ENCODE data around the gene IGF1.

IGF1 gene

DNA sequence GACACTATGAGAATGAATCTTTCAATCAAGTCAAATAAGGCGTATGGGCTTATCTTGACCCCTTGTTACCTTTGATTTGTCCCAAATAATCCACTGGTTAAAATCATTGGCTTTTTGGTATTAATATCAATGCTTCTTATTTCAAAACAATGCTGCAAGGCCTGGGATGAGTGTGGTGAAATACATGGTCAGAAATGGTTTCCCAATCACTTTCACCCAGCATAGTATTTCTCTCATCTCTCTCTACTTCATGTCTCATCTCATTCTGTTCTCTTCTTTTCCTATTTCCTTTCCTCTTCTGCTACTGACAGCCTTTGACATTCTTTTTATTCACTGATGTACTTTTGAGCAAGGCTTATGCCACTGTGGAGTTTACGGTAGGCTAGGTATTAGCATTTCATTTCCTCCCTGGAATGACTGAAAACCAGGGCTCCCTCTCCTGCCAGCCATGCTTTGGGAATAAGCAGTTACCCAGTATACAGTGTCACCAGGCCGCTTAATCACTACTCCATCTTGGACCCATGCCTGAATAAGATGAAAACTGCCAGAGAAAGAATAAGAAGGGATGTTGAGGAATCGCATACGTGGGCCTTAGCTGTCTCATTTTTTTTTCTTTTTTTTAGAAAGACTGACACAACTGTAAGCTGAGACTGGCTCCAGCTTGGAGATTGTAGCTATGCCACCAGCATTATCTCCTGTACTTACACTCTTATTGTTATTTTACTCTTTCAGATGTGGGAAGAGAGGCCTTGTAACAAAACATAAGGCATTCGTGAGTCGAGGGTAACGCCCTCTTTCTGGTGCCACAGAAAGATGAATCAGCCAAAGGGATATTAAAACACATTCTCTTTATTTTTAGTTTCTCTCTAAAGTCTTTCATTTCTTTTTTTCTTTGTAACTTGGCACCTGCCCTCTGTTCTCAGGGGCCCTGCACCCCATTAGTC is 53.5 kb downstream of the IGF1 start:
- DNase-seq (ENCODE audit: low read depth) = no peak

- DNase-seq (ENCODE audit: low read depth) = no peak
Observed at GRCh38 chr12:102425109-102426039, 55.0 kb downstream of the IGF1 start.

DNA sequence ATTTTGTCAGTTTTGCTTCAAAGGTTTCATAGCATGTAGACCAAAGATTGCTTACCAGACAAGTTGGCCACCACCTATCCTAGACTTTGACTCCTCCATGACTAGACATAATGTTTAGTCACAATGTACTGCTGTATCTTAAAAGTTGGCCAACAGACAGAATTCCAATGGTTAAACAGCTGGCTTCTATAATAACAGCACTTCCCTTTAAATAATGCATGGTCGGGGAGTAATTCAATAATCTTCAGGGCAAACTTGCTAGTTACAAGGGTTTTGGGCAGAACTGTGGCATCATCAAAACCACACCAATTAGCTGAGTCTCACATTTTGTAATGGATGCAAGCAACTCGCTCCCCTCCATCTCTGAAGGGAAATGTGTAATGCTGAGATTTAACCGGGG is 56.9 kb downstream of the IGF1 start:
- no peak for DNase-seq (ENCODE audit: low read depth)

DNA sequence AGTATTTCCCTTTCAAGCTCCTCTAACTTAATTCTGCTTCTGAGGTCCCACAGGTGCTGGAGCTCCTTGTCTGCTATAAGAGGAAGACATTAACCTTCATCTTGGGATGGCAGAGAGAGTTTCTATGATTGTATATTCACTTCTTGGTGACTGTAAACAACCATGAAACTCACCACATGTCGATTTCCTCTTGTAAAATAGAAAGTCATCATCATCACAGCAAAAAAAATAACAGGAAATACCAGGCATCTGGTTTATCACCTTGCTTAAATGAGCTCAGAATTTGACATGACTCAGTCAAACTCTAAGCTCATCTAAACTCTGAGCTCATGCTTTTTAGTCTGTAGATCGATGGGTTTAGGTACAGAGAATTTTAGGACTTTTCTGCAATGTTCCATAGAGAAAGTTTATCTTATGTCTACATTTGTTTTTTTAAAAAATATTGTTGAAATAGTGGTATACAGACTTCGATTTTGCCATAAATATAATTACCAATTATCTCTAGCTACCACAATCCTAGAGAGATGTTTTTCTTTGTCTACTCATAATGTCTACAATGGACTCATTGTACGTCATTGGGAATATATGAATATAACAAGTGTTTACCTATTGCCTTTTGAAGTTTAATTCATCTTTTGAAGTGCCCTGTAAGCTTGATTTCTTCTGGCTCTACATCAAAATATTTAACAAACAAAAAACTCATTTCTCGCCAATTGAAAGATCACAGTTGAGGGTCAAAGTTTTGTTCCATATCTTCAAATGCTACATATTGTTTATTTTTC is 58.4 kb downstream of the IGF1 start:
- no peak for DNase-seq (ENCODE audit: low read depth)

GRCh38 chr12:102419094-102419764 is 61.1 kb downstream of the IGF1 start:
- no peak for DNase-seq (ENCODE audit: low read depth)

DNA sequence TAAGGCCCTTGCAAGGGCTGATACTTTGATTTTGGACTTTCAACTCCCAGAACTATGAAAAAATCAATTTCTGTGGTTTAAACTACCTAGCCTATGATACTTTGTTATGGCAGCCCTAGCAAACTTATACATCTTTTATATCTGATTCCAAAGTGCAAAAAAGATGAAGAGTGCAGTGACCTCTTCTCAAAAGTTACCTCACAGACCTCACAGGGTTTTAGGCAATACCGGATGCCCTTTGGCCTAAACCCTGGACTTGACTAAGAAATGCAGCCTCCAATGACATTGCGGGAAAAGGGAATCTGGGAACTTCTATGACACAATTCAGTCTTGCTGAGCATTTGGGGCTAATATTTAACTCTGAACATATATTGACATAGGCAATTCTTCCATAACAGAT is 63.3 kb downstream of the IGF1 start:
- no peak for DNase-seq (ENCODE audit: low read depth)

DNA sequence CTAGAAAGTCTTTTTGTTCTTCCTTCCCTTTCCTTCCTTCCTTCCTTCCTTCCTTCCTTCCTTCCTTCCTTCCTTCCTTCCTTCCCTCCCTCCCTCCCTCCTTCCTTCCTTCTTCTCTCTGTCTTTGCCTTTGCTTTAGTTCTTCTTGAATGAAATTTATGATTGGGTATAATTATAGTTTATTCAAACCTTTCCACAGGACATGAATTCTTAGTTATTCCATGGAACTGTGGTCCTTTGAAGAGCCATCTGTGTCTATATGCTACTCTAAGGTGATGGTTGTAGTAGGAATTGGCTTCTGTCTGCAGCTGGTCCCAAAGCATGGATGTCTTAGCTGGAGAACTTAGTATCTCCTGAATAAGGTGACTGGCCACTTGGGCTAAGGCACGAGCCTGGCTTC is 64.8 kb downstream of the IGF1 start:
- DNase-seq (ENCODE audit: low read depth) = no peak

DNA sequence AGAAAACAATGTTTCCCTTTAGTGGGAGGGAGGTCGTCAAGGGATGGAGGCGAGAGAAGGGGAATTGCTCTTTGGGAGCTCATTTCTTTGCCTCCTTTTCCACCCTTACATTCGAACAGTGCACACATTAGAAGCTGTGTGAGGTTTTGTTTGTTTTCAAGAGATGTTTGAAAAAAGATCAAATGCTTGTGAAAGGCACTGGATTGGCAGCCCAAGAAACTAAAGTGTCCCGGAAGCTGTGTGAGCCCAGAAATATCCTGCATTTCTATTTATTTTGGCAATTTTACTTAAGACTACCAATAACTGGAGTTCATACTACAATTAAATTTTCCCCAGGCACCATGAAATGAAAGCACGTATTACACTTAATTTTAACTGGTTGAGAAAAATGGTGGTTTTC is 67.0 kb downstream of the IGF1 start:
- DNase-seq (ENCODE audit: low read depth) = no peak

DNA sequence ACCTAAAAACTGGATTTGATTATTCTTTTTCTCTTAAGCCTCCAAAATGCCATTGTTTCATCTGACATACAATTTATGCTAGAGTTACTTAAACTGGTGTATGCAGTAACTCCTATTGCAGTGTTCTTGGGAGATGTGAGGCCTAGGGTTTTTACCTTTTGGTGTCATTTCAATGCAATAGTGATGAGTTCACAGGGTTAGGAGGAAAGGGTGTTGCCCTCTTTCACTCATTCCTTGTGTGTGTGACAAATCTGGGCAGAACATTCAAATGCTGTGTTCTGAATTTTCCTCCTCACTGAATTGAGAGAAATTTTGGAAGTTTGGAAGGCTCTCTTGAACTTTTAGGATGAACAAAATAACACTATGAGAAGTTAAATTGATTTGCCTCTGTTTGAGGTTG is 69.9 kb downstream of the IGF1 start:
- DNase-seq (ENCODE audit: low read depth) = no peak

- DNase-seq (ENCODE audit: low read depth) = no peak
Observed at GRCh38 chr12:102408487-102409297, 71.7 kb downstream of the IGF1 start.

GRCh38 chr12:102407776-102408486 is 72.4 kb downstream of the IGF1 start:
- no peak for DNase-seq (ENCODE audit: low read depth)

GRCh38 chr12:102406033-102406584 is 74.3 kb downstream of the IGF1 start:
- DNase-seq (ENCODE audit: low read depth) = no peak

- no peak for DNase-seq (ENCODE audit: low read depth)
Observed at GRCh38 chr12:102401087-102401486, 79.3 kb downstream of the IGF1 start.

GRCh38 chr12:102399653-102400052 is 80.7 kb downstream of the IGF1 start:
- no peak for DNase-seq (ENCODE audit: low read depth)

DNA sequence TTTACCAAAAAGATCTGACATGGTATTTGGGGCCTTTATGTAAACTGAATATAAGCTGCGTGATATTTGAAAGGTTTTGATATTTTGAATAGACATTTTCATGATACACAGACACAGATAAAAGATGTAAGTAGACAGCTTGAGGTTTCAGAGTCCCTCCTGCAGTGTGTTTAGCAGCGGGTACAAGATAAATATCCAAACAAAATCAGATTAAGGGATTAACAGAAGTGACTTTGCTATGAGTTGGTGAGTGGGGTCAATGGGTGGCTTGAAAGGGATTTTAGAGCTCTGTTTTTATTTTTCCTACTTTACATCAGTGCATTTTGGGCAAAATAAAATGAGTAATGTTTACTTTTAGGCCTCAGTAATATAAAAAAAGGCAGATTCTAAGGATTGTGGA is 84.1 kb downstream of the IGF1 start:
- DNase-seq (ENCODE audit: low read depth) = no peak

DNA sequence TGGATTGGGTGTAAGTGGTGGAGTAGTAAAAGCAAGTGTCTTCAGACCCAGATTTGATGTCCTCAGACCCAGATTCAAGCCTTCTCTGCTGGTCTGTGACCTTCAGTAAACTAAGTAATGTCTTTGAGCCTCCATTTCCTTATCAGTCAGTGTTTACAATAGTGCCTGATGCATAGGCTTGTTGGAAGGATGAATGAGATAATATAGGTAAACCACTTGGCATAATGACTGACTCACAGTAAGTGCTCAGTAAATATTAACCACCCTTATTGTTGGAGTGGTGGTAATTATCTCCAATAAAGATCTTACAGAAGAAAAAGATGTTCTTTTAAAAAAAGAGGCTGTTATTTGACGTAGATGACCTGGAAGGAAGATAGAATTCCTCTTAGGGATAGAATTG is 86.2 kb downstream of the IGF1 start:
- DNase-seq (ENCODE audit: low read depth) = no peak

DNA sequence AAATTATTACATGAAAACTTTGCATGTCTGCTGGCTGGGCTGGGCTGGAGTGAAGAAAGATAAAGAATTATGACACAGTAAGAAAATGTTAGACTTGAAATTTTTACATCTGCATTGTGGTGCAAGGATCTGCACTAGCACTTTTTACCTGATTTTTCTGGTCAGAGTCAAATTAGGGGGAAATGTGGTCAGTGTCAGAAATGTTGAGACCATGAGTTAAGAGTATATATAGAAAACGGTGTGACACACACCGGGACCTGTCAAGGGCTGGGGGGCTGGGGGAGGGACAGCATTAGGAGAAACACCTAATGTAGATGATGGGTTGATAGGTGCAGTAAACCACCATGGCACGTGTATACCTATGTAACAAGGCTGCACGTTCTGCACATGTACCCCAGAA is 90.3 kb downstream of the IGF1 start:
- no peak for DNase-seq (ENCODE audit: low read depth)

DNA sequence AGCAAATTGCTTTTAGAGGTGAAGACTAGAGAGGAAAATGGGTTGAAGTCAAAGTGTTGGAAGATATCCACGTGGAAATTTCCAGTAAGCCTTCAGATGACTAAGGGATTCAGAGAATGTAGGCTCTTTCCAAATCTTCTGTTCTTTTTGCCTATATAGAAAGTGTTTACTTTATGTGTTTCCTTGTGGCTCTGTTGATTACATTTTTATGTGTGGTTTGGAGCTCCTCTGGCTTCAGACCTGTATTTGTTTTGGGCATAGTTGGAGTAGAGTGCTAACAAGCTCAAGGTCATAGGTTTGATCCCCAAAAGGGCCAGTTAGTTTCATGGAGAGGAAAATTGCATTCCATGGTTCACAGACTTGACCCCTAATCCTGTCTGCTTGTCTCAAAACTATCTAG is 91.9 kb downstream of the IGF1 start:
- no peak for DNase-seq (ENCODE audit: low read depth)

- DNase-seq (ENCODE audit: low read depth) = no peak
Observed at GRCh38 chr12:102385343-102385742, 95.0 kb downstream of the IGF1 start.
